C1 segment of cervical spinal cord (tissue), 14 donors: Measurements from ENCODE around the gene MICAL1.

Experiments used
- DNase-seq, 14 donors: peaks; one replicate each; lab custom pipeline; 2025; lab: John Stamatoyannopoulos, UW

MICAL1 gene

DNA sequence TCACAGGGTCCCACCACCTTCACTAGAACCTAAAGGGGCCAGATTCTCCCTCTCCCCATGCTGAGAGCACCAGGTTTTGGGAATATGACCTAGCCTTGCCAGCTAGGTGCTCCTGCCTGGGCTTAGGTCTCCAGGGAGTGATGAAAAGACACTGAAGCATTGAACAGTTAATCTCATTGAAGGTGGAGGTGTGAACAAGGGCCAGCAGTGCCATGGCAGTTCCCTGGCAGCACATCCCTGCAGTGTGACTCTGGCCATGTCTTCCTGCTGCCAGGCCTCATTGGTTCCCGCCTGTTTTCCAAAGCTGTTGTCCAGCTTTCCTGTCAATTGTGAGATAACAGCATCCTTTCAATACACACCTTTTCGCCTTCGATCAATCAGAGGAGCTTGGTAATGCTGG lies 26.1 kb downstream of the MICAL1 start:
- peak in 1 of 14 donors; percentile 35 for DNase-seq

GRCh38 chr6:109428889-109429477 lies 26.6 kb downstream of the MICAL1 start:
- DNase-seq: peak in 1 of 14 donors; percentile 84

GRCh38 chr6:109424946-109425345 lies 30.6 kb downstream of the MICAL1 start:
- no peak for DNase-seq

GRCh38 chr6:109421184-109421583 lies 34.4 kb downstream of the MICAL1 start:
- no peak for DNase-seq

- DNase-seq: no peak
These were observed 34.8 kb downstream of the MICAL1 start for GRCh38 chr6:109420751-109421150.

DNA sequence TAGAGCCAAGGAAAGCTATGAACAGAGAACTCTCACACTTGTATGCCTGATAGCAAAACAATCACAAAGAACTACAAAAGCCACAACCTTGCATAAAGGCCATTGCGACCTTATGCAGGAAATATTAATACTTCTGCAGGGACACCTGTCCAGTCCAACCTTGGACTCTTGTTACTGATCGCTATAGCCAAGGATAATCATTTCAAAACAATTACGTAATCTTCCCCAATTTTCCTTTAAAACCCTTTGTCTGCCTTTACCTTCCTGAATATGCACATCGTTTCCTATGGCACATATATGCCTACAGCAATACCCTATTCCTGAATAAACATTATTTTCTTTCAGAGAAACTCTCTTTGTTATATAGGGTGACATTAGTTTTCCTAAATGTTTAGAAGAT lies 37.9 kb downstream of the MICAL1 start:
- no peak for DNase-seq

DNA sequence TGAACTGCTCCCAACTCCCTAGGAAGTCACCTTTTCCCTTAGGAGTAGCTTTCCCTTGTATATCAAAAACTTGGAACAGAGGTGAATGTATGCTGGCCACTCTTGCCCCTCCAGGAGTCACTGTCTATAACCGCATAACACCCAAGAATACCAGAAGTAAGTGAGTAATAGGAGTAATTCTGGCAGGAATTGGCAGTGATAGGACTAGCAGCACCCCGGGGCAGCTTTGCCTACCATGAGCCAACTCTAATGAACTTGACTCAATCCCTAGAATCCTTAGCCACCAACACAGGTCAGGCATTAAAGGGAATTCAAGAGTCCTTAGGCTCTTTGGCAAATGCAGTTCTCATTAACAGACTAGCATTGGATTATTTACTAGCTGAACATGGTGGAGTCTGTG lies 44.5 kb downstream of the MICAL1 start:
- DNase-seq: no peak

- DNase-seq: no peak
These were observed 49.4 kb downstream of the MICAL1 start for GRCh38 chr6:109406196-109406595.

DNA sequence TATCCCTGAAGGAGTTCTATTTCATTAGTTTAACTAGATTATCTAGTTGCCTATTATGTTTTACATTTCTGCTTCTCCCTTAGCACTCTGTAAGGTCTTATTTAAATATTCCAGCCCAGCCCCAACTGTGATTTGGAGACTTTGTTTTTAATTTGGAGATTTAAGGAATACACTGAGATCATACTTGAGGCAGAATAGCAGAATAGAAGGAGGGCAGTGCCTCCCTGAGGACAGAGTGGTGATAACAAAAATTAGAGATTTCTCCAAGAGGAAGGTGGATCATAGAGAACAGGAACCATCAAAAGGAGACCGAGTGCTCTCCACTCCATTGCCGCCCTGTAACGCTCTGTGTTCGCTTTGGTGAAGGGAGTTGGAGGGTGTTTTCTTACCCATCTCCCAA lies 58.6 kb downstream of the MICAL1 start:
- DNase-seq: no peak

DNA sequence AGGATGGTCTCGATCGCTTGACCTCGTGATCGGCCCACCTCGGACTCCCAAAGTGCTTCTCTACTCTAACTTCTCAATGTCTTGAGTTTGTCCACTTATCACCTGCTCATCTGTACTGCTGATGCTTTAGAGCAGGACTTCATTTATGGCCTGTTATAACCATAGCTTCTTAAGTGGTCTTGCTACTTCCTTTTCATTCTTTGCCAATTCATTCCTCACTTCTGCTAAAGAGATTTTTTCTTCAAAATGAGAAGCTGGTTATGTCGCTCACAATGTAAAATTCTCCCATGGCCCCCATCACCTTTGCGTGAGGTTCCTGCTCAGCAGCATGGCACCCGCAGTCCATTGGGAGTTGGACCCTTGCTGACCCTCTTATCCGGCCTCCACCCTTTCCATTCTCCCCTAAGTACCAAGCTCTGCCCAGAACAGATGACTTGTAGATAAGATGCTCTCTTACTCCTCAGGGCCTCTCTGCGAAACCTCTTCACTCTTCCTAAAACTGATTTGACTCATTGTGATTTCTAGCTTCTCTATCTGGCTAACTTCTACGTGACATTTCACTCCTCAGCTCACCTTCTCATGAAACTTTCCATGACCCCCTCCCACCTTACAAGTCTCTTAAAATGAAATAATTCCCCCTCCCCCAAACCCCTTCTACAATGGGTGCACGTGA lies 59.4 kb downstream of the MICAL1 start:
- DNase-seq: no peak
